Left renal pelvis (tissue), 4 donors: ENCODE results near the gene NTSR1. TPM values are rescaled to one million over a fixed set of nuclear protein-coding genes. Genes with fewer than 3 reads are reported as not detected.

ENCODE experiments used
- DNase-seq, 4 donors: peaks; one replicate each; pipeline ENCODE4 v3.0.0-alpha.2; 2013; ENCODE audit warnings: low read depth in 4 of 4, low spot score in 3 of 4
- polyA plus RNA-seq, 4 donors: library from polyadenylated mRNA; unstranded; fragments of 120-200 nt; gene quantifications; one replicate each; pipeline ENCODE4 v1.2.1, GENCODE V29; 2013; ENCODE audit not compliant: insufficient read length in 4 of 4

Gene NTSR1
- polyA plus RNA-seq, 4 donors: 0.10 to 1.4 (median 1.2) TPM

GRCh38 chr20:62766716-62767115 lies 58.1 kb downstream of the NTSR1 start:
- peak in 2 of 4 donors; percentile 61 to 67 for DNase-seq

GRCh38 chr20:62768234-62768546 lies 59.6 kb downstream of the NTSR1 start:
- no peak for DNase-seq

DNA sequence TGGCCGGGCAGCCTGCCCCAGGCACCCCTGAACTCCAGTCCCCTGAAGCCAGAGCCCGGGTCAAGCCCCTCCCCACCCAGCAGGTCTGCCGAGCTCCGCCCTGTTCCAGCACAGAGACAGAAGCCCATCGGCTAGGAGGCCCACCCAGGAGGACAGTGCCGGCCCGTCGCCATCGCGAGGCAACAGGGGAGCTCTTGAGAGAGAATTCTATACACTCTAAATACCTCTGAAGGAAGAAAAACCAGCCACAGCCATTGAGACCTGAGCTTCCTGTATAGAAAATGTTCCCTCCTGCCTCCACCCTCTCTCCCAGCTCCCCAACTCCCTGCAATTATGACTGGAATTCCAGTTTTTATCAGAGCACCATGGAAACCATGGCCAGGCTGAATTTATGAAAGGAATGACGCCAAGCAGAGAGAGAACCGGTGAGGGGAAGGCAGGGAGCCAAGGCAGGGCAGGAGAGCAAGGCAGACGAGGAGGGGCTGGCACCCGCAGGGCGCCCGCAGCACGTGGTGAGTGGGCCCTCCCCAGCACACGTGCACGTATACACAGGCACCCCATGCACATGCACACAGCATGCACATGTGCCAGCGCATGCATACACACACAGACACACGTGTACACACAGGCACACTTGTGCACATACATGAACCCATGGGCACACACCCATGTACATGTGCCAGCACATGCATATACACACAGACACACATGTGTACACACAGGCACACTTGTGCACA lies 60.1 kb downstream of the NTSR1 start:
- DNase-seq: no peak

DNA sequence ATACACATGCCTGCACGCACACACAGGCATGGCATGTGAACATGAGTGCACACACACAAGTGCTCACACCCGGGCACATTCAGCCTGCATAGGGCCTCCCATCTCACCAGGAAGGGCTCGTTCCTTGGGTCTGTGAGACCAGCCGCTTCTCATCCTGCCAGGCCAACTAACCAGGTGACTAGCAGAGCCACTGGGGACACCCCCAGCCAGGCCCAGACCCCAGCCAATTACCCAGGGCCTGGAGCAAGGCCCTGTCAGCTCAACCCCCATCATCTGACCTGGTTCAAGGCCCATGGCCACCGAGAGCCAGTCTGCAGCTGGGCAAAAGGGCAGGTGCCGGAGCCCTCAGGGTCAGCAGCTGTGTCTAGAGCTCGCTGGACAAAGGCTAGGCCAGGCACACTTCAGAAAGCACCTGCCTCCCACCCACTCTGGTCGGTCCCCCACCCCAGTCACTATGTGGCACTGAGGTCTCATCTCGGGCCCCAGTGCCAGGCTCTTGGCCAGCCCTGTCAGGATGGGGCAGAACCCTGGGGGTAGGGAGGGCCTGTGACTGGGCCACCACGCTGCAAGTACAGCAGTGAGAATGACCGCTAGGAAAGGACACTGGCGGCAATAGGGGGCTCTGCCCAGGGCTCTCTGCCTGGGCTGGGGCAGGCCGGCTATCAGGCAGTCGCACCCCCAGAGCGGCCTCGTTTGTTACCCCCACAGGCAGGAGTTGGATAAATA lies 60.9 kb downstream of the NTSR1 start:
- no peak for DNase-seq

- DNase-seq: no peak
These were observed 61.7 kb downstream of the NTSR1 start for GRCh38 chr20:62770111-62770910.

DNA sequence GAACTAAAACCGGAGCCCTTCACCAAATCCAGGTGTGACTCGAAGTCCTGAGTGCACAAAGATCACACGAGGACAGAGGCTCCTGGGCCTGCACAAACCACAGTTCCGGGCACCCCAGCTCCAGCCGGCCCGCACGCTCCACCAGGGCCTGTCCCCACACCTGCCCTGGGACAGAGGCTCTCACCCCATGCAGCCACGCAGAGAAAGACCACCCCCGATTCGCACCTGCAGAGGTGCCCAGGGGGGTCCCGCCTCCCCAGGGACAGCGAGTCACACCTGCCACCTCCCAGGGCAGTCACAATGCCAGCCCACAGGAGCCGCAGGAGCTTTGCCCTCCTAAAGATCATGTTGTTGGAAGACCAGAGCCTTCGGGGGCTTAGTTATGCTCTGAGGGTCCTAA lies 62.3 kb downstream of the NTSR1 start:
- no peak for DNase-seq

DNA sequence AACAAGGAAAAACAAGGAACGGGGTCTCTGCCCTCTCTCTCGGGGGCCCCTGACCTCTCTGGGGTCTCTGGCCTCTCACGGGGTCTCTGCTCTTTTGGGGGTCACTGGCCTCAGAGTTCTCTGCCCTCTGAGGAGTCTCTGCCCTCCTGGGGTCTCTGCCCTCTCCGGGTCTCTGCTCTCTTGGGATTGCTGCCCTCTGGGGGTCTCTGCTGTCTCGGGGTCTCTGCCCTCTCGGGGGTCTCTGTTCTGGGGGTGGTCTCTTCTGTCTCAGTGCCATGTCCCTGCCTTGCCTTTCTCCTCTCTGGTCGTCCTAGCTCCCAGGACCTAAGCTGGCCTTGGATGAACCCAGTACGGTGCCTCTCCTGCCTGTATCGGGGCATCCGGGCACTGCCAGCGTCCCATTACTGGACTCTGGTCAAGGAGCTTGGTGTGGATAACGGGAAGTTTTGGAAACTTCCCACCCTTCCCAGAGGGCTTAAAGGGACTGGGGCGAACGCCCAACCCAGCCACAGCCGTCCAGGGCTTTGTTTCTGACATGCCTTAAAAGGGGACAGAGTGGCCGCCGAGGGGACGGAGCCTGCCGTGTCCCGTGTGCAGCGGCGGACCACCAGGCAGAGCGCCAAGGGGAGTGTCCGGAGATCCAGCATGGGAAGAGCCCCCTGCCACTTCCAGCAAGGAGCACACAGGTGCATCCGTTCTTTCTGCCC lies 62.9 kb downstream of the NTSR1 start:
- DNase-seq: no peak

DNA sequence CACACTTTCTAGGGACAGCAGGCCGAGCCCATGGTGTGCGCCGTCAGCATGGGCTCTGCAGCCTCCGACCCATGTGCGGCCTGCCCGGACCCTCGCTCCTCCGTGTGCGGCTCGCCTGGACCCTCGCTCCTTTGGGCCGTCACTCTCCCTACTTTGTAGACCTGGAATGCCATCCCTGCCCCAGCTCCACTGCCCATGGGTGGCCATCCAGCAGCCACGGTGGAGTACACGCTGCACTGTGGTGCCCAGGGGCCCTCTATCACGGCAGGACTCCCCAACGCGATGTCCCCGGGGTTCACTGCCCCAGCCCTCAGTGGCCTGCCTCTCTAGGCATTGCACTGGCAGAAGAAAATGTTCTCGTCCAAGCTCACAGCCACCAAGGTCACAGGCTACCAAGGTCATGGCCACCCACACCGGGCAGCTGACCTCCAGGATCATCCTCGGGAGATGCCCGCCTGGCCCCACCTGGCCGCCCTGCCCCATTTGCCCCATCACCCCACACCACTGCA lies 63.5 kb downstream of the NTSR1 start:
- DNase-seq: no peak

DNA sequence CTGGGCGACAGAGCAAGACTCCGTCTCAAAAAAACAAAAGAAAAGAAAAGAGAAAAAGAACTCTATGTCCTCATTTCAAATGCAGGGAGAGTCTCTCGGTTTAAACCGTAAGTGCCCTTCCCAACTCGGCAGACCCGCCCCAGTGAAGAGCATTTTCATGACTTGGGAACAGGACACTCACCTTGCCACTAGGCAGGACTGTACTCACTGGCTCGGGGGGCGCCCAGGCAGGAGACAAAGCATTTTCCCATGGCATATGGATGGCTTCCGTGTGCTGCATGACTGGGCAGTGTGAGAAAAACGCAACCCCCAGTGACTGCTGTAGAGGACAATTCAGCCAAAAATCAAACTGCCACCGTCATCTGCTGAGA lies 64.0 kb downstream of the NTSR1 start:
- DNase-seq: no peak

- DNase-seq: no peak
These were observed 64.6 kb downstream of the NTSR1 start for GRCh38 chr20:62772990-62773844.

DNA sequence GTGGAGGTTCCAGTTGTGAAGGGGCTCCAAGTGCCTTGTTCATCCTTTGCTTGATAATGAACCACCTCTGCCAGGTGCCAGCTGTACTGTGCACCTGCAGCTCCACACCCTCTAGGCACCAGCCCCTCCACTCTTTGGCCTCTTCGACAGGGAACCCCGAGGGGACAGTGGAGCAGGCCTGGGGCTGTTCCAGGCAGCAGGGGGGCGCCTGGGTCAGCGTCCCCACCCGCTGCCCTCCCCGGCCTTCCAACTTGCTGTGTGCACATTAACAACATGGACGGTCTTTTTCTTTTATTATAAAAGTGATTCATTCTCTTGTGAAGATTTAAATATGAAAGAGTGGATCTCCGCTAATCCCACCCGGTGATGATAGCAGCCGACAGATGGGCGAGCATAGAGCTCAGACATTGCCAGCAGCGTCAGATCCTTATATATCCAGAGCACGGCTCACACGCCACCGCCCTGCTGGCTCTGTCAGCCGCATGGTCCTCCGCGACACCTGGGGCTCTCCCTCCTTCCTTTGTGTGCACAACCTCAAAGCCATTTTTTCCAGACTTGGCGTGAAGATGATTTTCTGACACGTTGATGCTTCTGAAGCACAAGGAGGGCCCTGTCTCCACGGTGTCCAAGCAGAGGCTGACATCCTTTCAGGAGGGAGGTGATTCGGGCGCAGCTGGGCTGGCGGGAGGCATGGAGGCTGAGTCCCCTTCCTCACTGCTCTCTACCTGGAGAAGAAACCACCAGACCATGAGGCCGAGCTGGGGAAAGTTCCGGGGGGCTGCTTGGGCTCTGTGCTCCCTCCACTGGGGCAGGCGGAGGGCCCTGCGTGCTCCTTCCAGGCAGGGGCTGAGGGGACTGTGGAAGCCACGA lies 65.4 kb downstream of the NTSR1 start:
- no peak for DNase-seq

DNA sequence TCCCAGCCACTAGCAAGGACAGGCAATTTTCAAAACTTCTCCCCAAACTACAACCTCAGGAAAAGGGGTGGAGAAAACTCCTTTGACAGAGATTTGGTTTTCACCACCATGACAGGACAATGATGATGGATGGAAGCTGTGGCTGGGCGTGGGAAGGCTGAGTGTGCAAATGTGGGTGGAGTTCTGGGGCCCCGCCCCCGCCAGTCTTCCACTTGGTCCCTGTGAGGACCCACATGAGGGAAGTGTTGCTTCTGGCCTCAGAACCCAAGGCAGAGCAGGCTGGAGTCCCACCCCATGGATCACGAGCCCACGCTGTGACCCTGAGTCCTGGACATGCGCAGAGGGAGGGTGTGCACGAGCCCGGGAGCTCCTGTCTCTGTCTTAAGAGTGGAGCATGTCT lies 66.1 kb downstream of the NTSR1 start:
- DNase-seq: no peak

DNA sequence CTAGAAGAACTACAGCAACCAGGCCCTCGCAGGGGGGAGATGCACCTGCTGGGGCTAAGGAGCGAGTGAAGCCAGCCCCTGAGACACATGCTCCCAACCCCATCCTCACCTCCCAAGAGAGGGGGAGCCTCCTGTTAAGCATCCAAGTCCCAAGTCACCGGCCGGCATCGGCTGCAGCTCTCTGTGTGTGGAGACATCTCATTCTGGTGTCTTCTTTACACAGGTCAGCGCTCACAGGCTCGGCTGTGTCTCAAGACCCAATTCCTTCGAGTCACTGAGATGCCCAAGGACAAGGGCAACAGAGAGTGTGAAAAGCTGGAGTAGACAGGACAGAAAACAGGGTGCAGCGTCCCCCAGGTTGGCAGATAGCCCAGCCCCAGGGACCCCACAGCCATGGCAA lies 66.6 kb downstream of the NTSR1 start:
- DNase-seq: no peak

DNA sequence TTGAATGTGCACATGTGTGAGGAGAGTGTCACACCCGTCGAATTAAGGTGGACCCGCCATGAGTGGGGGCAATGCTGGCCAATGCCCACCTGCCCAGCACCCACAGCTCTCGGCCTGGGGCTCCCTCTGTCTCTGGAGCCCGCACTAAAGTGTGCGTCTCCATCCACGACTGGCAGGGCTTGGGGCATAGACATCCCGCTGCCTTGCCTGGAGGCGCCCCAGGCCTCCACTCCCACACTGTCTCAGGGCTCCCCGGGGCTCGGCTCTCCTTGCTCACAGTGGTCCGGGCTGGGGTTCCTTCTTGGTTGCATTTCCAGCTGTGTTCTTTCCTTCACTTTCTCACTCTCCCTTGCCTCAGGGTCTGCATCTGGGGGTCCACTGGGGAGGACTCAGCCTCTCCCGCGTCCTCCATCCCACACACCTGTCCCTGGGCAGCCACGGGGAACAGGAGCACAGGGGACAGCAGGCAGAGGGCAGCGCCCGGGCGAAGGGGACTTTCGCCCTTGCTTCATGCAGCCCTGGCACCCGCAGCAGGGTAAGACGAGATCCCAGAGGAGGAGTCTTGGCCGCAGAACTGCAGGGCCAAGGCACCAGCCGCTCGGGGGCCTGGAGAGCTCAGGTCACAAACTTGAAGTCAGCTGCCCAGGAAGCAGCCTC lies 67.5 kb downstream of the NTSR1 start:
- no peak for DNase-seq

DNA sequence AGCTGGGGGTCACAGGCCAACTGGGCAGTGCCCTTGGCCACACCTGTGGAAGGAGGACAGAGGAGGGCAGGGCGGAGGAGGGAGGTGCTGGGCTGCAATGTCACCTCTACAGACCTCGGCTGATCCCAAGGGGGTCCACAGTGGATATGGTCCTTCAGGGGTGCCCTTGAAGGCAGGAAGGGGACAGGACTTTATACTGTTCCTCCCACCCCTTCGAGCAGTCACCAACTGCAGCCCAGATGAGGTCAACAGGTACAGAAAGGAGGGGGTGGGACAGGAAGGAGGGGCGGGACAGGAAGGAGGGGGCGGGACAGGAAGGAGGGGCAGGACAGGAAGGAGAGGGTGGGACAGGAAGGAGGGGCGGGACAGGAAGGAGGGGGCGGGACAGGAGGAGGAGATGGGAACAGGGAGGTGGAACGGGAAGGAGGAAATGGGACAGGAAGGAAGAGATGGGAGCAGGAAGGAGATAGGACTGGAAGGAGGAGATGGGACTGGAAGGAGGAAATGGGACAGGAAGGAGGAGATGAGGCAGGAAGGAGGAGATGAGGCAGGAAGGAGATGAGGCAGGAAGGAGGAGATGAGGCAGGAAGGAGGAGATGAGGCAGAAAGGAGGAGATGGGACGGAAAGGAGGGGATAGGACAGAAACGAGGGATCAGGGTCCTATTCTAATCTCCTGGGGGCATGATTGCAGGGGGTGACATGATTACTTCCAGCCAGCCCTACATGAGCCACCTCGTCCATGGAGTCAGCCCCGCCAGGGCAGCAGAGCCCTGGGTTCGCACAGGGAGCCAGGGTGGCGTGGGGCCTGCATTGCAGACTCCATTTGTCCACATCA lies 68.3 kb downstream of the NTSR1 start:
- no peak for DNase-seq

GRCh38 chr20:62777528-62777830 lies 68.8 kb downstream of the NTSR1 start:
- DNase-seq: no peak

- DNase-seq: no peak
These were observed 69.4 kb downstream of the NTSR1 start for GRCh38 chr20:62778058-62778457.
